HG02571 (cell line): ENCODE data around the gene RIC8B.

Source experiments
- ATAC-seq: cut with Tn5 transposase; IDR thresholded peaks from one replicate; pipeline ENCODE4 v1.9.1; 2021; ENCODE audit warnings: mild to moderate bottlenecking, moderate library complexity; ENCODE audit not compliant: unreplicated experiment

The RIC8B gene

DNA sequence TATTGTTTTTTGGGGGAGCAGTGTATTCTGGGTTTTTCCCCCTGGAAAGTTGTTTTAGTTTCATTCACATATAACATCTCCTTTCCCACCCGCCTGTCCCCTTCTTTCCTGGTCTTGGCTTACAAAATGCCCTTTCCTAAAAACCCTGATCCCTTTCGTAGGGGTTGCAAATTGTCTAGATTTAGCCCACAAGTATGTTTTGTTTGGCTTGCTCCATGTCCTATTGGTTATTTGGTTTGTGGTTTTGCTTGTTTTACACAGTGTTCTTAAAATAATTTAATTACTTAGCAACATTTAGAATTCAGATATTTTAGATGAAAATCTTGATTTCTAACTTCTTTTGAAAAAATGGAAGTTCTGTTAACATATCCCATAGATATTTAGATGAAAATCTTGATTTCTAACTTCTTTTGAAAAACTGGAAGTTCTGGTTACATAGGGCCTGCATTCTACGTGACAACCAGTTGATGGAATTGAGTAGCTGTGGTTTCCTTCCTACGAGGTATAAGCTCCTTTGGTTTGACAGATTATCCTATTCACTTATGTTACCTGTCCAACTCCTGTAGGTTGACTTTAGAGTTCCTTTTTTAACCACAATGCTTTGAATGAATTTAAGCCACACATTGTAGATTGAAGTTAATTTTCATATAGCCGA, 92.1 kb downstream of the RIC8B start:
- ATAC-seq, result no peak

DNA sequence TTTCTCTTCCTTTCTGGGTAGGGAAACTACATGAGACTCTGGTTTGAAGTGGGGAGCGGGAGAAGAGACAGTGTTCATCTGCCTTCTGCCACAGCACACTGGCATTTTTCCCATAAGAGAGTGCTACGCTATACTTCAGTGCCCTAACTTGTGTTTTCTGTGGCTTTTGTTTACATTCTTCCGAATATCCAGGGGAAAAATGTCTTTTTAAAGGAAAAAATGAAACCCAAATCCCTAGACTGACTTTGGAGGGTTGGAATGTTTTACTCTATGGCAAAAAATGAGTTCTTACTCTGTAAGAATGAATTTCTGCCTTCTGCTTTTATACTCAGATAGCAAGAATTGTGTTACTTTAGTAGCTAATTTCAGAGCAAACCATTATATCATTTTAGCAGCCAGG, 93.2 kb downstream of the RIC8B start:
- ATAC-seq, result no peak

DNA sequence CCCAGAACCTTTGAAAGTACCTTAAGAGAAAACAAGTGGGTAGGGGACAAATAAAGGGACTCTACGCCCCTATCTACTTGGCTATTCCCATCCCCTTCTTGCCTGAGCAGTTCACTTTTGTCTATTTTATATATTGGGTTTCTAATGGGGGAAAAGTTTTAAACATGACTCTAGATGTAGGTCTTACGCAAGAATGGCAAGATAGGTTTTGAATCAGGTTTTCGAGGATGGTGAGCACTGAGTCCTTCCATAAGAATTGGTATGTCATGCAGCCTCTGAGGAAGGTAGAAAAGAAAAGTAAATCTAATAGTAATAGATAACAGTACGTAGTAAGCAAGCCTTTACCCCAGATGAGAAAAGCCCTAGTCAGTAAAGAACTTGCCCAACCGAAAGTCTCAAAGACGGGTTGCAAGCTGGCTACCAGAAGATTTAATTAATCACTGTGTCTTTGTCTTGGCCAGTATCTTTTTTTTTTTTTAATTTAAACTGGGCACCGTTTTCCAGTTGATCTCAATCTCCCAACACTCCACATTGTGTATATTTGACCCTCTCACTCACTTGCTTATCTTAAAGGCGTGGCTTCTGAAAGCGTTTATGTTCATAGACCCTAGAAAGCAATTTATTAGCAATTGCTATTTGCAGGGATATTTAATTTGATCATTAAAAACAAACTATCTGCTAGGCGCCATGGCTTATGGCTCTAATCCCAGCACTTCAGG, 94.7 kb downstream of the RIC8B start:
- ATAC-seq, result no peak

DNA sequence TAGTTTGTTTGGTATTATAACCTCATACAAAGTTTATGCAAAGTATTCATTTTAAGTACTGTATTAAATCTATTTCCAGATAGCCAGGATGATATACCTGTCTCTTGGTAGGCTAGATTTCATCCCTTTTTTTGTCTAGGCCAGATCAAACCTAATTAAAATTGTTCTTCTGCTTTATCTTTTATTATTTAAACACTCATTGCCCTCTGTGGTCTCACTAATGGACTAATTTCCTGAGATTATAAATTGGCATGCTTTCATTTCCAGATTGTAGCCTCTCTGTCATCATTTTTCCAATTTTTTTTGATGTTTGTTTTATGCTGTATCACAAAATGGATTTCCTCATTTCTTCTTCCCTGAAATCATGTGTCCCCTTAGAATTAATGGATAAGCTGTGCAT, 95.6 kb downstream of the RIC8B start:
- ATAC-seq, result no peak

DNA sequence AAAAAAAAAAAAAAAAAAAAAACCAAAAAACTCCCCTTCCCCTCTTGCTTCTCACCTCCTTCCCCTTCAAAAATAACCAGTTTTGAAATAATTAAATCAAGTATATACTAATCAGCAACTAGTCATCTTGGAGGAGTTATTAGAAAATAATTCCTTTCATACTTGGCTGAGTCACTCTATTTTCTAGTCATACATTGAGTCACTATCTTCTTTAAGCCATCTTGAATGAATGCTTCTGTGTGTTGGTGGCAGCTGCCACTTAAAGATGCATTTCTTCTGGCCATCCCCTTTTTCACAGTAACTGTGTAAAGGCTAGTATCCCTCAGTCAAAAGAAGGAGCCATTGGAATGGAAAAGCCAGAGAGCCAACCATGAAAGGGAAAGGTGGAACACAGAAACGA, 97.0 kb downstream of the RIC8B start:
- ATAC-seq, result no peak

DNA sequence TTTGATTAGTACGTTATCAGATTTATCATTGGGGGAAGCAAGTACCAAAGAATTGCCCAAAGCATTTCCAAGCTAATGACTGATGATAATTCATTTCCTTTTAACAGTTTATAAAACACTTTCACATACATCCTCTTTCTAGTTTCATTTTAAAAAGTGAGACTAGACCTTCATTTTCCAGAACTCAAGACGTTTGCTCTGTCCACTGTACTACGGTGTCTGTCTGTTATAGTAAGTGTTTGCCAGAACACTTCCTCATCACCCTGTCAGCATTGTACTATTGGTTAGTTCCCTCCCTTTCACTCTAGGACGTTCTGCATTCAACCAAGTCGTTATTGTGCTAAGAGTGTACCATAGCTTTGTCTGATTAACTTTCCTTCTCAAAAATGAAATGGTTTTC, 99.5 kb downstream of the RIC8B start:
- no peak for ATAC-seq

DNA sequence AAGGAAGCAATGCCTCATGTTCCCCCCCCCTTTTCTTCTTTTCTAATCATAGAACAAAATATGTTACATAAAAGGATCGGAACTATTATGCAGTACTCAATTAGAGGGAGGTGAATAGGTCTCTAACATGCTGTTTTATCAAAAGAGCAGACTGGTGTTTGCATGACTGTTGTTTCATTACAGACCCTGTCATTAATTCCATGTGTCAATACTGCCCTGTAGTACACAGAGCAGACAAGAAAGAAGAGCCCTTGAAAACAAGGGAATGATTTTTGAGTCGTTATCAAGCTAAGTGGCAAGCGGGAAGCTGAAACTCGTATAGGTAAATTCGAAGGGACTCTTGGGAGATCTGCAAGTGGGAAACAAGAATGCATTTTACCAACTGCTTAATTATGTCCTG, 104.3 kb downstream of the RIC8B start:
- ATAC-seq, result no peak

DNA sequence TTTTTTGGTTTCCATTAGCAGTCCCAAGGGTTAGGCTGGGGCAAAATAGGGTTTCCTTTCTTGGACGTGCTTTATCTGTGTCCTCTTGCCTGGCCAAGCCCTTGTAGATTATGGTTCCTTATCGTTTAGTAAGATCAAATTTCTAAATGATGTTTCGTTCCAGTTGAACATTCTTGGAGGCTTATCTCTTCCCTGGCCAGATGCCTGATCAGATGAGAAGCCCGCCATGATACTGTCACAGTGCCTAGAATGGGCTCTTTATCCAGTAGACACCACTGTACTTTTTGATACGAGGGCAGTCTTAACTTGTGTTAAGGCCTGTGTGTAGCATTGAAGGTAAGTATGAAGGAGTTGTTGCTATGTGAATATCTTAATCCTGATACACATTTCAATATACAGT, 105.1 kb downstream of the RIC8B start:
- no peak for ATAC-seq

DNA sequence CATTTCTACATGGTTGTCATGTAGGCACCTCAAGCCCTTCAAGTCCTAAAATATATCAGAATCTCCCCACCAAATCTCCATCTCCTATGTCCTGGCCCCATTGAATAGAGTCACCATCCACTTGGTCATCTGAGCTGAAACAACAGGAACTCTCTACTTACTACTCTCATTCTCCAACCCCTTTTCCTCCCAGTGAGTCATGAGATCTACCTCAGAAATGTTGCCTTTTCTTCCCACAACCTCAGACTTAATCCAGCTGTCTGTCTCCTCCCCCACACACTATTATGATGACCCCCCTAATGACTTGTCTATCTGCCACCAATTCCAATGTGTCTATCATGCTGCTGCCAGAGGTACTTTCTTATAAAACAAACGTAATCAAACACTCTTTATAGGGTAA, 108.9 kb downstream of the RIC8B start:
- no peak for ATAC-seq

DNA sequence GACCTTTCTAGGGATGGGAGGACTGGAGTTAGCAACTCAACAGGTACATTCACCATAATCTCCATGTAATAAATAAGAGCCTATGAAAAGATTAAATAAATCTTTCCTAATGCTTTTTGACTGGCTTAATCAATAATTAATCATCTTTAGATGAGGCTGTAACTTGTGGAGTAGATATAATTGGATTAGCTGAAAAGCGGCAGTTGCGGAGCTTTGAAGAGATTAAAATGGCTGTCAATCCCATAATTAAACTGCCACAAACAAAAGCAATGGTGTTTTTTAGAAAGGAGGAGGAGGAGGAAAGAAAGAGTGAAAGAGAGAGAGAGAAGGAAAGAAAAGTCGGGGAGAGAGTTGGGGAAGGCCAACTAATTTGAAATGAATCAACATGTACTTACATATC, 110.5 kb downstream of the RIC8B start:
- ATAC-seq, result no peak

DNA sequence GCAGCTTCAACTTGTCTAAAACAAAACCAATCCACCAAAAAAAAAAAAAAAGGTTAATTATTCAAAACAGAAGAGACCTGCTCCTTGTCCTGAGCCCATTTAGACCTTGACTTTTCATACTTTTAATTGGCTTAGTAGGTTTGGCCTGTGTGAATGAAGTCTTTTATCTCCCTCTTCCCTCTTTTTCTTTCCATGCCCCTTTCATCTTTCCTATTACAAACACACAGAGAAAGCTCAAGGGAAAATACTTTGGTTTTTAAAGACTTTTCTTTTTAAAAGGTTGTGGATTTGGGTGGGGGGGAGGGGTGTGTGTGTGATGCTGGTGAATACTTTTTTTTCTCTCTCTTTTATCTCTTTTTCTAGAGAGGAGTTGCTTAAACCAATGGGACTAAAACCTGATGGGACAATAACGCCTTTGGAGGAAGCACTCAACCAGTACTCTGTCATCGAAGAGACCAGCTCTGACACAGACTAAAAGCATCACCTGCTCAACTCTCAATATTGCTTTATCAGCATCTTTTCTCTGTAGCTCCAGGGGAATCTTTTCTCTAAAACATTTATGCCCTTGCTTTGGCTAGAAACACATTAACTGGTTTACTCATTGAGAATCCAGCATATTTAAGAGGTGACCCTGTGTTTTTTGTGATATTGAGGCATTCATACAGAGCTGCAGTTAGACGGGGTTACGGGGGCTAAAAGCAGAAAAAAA, 111.2 kb downstream of the RIC8B start:
- no peak for ATAC-seq

DNA sequence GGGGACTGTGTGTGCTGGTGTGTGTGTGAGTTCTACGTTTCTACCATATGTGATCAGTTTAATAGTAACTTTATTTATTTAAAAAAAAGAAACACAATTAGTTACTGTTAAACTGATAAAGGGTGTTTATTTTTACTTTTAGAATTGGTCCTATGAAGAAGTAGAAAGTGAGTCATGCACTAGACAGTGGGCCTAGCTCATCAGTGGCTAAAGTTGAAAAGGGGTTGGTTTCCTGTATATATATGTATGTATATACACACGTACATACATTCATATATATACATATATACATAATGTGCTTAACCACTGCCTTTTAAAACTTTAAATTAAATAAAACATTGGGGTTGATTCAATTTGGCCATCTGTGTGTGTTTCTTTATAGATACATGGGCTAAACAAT, 112.5 kb downstream of the RIC8B start:
- no peak for ATAC-seq

DNA sequence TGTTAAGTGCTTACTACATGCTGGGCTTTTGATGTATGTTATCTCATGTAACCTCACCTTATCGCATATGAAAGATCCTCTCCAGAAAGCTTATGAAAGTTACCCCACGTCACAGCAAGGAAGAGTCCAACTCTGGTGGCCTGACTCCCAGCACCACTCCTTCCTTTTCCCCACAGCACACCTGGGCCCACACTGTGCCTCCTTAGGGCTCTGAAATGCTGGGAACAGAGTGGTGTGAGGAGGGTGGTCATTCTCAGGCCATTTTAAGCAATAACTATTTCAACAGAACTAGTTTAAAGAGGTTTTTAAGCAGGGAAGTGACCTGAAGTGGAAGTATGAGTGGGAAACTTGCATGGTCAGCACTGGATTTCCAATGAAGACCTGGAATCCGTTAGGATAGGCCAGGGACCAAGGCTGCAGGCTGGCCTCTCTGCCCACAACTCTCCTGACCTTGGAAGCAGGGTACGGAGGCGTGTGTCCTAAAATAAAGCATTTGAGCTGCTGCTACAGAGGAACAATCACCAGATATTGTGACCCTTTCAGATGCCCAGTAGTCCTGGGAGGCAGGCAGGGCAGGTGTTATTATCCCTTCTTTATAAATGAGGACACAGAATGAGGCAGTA, 114.0 kb downstream of the RIC8B start:
- no peak for ATAC-seq

DNA sequence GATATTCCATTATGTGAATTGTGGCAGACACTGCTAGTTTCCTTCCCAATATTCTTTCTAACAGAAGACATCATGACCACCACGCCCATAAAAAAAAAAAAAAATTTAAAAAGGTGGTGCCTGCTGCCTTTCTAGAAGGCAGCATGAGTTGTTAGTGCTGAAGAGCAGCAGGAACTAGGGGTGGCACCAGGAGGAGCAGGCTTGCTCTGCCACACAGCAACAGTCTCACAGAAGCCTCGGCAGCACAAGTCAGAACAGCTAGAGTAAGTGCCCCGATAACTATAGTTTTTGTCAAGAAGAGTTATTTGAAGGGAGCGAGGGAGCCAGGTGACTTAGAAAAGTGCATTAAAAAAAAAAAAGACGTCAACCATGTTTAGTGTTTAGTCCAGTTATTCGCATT, 114.8 kb downstream of the RIC8B start:
- ATAC-seq, result no peak

DNA sequence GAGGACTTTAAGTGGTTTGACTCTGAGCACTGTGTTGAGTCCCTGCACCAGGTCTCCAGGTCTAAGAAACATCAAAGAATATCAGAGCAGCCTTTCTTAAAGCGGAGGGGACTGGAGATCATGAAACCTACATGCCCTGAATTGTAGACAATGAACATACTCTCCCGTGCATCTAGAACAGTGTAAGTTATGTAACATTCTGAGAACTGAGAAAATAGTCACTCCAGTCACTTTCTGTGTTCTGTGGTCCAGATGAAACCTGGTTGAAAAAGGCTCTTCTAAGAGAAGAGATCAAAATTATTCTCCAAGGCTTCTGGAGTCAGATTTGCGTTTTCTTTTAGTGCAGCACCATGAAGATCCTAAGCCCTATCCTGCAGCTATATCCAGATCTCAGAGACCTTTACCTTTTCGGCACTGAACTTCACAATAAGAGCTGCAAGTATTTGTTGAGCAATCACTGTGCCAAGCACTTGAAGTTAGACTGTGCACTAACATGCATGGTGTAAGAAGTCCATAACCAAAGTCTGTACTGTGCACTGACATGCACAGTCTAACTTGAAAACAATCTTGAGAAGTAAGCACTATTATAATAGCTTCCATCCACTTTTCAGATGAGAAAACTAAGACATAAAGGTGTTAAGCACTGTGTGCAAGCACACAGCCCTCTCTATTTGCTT, 115.6 kb downstream of the RIC8B start:
- ATAC-seq, result no peak

DNA sequence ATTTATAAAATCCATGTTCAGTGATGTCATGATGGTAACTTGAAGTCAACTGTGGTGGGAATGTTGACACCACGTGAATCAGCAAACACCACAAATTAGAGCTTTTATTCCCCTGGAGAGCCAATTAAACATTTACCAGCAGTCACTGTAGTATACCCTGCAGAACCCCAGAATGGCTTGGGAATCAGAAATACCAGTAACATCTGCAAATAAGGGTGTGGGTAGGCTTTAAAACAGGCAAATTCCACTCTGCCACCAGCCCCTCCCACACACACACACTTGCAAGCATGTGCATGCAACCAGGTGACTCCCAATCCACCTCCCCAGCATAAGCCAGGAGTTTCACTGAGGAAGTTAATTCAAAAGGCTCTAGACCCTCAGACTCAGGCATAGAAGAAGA, 117.6 kb downstream of the RIC8B start:
- ATAC-seq, result no peak

DNA sequence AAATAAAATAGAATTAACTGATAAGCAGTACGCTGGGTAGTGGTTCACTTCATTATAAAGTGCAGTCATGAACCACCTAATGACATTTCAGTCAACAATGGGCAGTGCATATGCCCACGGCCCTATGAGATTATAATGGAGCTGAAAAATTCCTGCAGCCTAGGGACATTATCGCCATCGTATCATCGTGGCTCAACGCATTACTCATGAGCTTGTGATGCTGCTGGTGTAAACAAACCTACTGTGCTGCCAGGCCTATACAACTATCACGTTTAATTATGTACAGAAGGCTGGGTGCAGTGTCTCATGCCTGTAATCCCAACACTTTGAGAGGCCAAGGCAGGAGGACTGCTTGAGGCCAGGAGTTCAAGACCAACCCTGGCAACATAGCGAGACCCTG, 119.0 kb downstream of the RIC8B start:
- ATAC-seq, result no peak

DNA sequence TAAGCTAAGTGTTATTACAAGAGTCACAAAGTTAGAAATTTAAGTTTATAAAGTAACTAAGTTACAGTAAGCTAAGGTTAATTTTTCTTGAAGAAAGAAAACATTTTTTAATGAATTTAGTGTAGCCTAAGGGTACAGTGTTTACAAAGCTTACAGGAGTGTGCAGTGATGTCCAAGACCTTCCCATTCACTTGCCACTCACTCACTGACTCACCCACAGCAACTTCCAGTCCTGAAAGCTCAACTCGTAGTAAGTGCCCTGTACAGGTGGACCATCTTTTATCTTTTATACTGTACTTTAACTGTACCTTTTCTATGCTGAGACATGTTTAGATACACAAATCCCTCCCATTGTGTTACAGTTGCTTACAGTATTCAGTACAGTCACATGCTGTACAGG, 120.3 kb downstream of the RIC8B start:
- ATAC-seq, result no peak

DNA sequence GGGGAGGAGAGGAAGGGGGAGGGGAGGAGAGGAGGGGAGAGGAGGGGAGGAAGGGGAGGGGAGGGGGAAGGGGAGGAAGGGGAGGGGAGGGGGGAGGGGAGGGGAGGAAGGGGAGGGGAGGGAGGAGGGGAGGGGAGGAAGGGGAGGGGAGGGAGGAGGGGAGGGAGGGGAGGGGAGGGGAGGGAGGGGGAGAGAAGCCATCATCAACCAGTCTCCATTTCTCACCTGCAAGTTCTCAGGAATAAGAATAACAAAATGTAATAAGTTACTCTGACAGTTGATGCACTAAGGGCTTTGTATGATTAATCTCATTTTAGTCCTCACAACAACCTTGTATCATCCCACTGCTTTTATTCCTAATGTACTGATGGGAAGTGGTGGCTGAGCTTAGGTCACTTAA, 122.1 kb downstream of the RIC8B start:
- ATAC-seq, result no peak

DNA sequence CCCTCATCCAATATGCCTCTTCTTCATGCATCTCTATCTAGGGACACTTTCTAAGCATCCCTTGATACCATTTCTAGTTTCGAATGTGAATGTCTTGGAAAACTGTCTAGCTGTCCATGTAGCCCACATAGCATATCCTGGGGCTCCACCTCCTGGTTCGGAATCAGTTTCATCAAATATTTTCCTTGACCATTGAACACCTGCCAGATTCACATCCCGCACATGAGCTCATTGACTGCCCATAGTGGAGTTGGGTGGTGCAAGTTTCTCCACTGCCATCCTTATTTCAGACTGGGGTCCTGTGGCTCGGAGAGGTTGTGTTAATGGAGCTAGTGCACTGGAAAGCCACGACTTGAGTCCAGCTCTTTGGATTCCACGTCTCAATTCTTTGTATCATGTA, 122.6 kb downstream of the RIC8B start:
- no peak for ATAC-seq
